HG03196 (cell line): Measurements from ENCODE around the gene MT1B.
"Not testable (repeated sequence)": the region's sequence is repeated elsewhere in the genome, so short reads cannot be mapped to it uniquely, and the experiment has no call there.

Source experiments
- ATAC-seq: cut with Tn5 transposase; IDR thresholded peaks from one replicate; pipeline ENCODE4 v1.9.1; 2021; ENCODE audit not compliant: unreplicated experiment

Gene MT1B

DNA sequence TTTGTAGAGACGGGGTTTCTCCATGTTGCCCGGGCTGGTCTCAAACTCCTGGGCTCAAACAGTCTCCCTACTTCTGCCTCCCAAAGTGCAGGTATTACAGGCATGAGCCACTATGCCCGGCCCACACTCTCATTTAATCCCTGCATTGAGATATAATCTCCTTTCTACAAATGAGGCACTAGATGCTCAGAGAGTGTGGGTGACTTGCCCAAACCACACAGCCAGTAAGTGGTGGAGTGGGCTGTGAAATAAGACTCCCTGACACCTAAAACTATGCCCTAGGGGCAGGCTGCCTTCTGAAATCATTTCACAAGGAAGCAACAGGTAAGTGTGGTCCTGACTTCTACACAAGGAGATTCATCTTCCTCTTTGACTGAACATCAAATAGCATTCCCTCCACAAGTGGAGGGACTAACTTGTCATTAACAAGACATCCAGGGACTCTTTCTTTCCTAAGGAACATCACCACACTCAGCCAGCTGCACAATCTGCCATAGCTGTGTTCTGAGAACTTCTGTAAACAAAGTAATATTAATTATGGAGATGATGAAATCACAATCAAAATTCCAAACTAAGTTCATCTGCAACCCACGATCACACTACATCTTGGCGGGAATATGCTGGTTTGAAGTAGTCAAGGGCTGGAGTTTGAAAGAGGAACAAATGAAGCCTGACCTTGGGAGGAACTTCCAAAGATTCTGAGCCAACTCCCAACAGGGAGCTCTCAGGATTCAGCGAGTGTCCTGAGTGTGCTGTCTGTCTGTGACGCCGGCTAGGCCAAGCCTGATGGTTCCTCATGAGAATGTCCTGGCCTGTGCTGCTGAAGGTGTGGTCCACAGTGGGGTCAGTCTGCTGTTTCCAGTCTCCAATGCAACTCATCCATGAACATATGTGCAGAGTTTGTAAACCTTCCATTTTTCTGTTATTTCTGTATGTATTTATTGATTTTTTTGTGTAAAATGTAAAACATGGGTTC, 13.9 kb downstream of the MT1B start:
- ATAC-seq: not testable (repeated sequence)

DNA sequence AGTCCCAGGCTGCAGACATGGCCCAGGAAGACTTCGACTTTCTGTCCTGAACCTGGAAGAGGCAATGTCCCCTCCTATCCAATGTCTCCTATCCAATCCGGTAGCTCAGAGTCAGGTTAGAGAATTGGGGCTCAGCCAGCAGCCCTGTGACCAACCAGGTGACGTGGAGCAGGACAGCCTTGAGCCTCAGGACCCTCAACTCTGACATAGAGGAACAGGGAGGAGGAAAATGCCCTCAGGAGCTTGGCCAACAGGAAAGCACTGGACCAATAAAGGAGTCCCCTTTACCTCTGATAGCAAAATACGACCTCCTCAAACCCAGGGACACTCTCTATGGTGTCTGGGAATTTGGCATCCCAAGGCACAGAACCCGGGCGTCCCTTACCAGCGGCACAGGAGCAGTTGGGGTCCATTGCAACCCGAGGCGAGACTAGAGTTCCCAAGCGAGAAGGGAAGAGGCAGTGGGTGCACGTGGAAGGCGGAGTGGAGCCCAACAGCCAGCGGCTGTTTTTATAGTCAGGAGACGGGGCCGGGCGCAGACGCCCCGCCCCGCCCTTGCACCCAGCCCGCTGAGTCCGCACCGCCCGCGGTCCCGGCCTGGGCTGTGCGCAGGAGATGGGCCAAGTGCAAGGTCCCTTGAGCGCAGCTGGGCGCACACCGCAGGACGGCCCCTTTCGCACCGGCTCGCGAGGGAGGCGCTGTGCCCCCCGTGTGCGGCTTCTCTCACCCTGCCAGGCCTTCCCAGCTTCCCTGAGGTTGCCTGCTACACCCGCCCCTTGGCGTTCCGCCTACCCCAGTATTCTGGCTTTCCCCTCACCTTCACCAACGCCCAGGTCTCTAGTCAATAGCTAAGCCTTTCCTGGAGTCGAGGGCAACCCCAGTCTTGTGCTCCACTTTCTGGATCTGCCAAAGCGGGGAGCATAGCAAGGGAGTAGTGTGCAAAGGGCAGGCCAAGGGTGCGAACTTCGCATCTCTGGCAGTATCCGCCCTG, 16.2 kb downstream of the MT1B start, which contains the start of gene MT1G:
MT1G (minus strand) TSS at position 485 of the 991 bp plus-strand sequence; CDS start at position 413, 72 bp downstream.
- no peak for ATAC-seq

DNA sequence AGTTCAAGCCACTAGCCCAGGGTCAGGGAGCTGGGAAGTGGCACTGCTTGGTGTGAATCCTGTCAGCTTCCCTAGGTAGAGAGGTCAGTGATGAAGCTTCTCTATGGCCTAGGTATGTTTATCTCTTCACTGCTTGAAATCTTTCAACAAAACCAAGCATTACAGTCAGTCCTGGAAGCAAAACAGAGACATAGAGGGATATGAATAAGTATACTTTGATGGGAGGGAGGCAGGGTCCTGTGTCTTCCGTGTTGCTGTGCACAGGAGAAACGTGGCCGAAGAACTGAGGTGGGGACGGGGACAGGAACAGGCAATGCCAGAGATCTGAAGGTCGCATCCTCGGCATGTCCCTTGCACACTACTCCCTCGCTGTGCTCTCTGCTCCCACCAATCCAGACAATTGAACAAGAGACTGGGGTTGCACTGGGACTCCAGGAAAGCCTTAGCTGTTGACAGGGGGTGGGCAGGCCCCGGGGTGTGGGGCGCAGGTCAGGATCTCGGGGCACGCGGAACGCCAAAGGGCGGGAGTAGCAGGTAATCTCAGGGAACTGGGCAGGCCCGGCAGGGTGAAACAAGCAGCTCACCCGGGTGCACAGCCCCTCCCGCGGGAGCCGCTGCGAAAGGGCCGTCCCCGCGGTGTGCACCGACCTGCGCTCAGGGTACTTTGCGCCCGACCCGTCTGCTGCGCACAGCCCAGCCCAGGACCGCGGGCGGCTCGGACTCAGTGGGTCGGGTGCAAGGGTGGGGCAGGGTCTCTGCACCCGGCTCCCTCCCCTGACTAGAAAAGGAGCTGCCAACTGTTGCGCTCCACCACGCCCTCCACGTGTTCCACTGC, 17.5 kb downstream of the MT1B start, which contains the start of gene MT1H:
MT1H (plus strand) TSS at position 810 of the 835 bp plus-strand sequence. CDS start 71 bp downstream, outside the sequence.
- ATAC-seq: no peak

DNA sequence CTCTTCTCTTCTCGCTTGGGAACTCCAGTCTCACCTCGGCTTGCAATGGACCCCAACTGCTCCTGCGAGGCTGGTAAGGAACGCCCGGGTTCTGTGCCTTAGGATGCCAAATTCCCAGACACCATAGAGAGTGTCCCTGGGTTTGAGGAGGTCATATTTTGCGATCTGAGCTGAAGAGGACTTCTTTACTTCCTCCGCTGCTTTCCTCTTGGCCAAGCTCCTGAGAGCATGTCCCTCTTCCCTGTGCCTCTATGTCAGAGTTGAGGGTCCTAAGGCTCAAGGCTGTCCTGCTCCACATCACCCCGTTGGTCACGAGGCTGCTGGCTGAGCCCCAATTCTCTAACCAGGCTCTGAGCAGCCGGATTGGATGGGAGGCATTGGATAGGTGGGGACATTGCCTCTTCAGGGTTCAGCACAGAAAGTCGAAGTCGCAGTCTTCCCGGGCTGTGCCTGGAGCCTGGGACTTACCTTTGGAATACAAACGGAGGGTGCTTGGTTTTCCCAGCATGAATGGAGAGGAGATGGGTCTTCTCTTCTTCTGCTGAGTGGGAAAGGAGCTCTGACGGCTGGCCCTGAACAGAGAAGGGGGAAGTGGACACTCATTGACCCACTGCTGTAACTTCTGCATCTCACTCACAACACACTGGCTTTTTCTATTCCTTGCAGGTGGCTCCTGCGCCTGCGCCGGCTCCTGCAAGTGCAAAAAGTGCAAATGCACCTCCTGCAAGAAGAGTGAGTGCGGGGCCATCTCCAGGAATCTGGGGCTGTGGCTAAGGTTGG, 18.3 kb downstream of the MT1B start:
- ATAC-seq: no peak

DNA sequence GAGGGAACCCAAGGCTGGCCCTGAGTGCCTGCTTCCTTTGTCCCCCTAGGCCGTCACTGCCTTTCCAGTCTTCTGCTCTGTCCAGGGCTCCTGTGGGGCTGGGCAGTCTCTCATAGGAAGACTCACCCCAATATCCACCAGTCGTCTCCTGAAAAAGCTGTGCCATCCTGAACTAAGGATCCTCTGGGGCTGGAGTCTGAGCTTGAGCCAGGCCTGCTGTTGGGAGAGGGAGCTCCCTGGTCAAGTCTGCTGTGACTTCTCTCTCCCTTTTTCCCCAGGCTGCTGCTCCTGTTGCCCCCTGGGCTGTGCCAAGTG, 18.9 kb downstream of the MT1B start:
- ATAC-seq: no peak

DNA sequence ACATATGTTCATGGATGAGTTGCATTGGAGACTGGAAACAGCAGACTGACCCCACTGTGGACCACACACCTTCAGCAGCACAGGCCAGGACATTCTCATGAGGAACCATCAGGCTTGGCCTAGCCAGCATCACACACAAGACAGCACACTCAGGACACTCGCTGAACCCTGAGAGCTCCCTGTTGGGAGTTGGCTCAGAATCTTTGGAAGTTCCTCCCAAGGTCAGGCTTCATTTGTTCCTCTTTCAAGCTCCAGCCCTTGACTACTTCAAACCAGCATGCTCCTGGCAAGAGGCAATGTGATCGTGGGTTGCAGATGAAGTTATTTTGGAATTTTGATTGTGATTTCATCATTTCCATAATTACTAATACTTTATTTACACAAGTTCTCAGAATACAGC, 20.0 kb downstream of the MT1B start:
- ATAC-seq: not testable (repeated sequence)

DNA sequence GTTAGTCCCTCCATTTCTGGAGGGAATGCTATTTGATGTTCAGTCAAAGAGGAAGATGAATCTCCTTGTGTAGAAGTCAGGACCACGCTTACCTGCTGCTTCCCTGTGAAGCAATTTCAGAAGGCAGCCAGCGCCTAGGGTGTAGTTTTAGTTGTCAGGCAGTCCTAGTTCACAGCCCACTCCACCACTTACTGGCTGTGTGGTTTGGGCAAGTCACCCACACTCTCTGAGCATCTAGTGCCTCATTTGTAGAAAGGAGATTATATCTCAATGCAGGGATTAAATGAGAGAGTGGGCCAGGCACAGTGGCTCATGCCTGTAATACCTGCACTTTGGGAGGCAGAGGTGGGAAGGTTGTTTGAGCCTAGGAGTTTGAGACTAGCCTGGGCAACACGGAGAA, 20.5 kb downstream of the MT1B start:
- not testable (repeated sequence) for ATAC-seq

DNA sequence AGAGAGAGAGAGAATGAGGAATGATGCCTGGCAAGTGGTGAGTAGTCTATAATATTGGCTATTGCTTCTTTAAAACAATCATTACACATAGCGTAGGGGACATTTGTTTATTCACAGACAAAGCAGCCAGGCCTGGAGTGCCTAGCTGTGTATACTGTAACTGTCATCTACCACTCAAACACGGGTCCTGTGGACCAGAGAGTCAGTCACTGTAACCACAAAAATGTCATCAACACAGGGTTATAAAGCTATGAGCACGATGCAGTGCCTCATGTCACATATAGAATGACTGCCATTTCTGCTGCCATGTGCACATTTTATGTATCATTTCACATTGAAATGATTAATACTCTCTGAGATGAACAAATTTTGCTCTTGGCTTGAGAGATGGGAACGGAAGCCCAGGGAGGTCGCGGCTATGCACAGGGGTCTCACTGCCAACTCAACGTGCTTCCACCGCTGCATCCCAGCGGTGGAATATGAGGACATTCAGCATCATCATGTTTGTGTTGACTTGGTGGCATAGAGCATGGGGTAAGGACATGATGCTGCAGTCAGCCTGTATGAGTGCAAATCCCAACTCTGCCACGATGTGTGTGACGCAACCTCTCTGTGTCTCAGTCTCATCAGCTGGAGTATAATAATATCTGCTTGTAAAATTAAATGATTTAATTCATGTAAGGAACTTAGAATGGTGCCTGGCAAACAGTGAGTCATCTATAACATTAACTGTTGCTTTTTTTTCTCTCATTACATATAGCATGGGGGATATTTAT, 21.3 kb downstream of the MT1B start:
- no peak for ATAC-seq

DNA sequence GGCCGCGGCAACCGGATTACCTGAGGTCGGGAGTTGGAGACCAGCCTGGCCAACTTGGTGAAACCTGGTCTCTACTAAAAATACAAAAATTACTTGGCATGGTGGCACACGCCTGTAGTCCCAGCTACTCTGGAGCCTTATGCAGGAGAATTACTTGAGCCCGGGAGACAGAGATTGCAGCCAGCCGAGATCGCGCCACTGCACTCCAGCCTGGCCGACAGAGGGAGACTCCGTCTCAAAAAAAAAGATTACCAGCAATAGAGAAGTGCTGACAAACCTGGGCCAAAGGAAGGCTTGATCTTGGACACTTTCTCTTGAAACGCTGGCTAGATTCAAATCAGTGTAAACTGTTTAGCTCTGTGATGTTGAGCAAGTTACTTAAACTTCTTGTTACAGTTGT, 22.2 kb downstream of the MT1B start:
- ATAC-seq: no peak

DNA sequence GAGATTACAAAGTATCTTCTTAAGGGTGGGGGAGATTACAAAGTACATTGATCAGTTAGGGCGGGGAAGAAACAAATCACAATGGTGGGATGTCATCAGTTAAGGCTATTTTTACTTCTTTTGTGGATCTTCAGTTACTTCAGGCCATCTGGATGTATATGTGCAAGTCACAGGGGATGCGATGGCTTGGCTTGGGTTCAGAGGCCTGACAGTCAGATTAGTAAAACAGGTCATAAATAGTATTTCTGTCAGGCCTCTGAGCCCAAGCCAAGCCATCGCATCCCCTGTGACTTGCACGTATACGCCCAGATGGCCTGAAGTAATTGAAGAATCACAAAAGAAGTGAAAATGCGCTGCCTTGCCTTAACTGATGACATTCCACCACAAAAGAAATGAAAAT, 22.9 kb downstream of the MT1B start:
- not testable (repeated sequence) for ATAC-seq

DNA sequence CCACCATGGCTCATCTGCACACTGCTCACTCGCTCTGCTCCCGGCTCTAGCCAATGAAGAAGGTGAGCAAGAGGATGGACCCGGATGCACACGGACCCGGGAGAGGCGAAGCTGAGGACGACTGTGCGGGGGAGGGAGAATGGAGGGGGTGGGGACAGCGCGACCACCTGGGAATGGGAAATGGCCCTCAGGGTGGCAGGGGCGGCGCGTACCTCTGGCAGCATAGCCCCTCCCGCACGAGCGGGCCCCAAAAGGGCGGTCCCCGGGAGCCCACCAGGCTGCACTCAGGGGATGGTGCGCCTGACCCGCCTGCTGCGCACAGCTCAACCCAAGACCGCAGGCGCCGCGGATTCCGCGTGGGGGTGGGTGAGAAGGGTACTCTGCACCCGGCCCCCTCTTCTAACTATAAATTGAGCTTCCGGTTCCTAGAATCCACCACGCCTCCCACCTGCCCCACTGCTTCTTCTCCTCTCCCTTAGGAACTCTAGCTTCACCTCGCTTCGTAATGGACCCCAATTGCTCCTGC, 24.1 kb downstream of the MT1B start:
- ATAC-seq: no peak

DNA sequence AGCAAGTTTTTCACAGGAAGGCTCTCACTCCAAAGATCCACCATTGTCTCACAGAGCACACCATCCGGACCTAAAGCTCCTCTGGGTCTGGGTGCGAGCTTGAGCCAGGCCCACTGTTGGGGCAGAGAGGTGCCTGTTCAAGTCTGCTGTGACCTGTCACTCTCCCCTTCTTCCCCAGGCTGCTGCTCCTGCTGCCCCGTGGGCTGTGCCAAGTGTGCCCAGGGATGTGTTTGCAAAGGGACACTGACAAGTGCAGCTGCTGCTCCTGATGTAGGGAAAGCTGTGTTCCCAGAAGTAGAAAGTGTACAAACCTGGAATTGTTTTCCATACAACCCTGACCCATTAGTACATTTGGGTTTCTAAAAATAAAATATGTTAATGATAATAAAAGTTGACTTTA, 25.8 kb downstream of the MT1B start:
- no peak for ATAC-seq

DNA sequence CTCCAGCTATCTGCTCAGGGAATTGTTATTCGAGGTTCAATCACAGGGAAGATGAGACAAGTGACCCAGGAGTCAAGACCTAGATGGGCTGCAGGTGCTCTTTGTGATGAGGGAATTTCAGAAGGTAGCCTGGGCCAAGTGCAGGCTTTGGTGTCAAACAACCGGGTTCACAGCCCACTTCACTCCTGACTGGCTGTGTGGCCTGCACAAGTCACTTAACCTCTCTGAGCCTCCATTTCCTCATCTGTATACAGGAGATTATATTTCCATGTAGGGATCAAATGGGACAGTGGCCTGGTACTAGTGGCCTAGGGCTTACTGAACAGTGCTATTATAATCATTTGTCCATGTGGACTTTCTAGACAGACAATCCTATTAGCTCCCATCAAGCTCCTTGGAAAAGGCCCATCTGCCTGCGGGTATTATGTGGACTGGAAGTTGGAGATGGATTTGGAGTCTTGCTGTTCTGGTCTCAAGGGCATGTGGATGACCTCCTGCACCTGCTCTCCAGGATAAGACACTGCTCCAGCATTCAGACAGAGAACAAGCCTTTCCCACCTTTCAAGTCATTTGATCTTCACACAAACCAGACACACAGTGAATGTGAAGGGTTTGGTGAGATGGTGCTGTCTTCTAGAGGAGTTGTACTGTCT, 27.5 kb downstream of the MT1B start:
- no peak for ATAC-seq

DNA sequence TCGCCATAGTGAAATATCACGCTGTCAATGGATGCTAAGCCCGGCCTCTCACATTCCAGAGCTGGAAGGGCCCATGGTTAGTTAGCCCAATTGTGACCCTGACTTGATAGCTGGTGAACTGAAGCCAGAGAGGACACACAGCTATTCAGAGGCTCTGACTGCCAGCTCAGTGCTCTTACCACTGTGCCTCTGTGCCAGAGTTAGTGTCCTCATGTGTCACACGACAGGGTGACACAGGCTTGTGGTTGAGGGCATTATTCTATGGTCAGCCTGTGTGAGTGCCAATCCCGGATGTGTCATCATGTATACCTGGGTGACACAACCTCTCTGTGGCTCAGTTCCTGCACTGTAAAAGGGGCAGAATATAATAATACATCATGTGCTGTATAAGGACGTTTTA, 28.1 kb downstream of the MT1B start:
- ATAC-seq: no peak

DNA sequence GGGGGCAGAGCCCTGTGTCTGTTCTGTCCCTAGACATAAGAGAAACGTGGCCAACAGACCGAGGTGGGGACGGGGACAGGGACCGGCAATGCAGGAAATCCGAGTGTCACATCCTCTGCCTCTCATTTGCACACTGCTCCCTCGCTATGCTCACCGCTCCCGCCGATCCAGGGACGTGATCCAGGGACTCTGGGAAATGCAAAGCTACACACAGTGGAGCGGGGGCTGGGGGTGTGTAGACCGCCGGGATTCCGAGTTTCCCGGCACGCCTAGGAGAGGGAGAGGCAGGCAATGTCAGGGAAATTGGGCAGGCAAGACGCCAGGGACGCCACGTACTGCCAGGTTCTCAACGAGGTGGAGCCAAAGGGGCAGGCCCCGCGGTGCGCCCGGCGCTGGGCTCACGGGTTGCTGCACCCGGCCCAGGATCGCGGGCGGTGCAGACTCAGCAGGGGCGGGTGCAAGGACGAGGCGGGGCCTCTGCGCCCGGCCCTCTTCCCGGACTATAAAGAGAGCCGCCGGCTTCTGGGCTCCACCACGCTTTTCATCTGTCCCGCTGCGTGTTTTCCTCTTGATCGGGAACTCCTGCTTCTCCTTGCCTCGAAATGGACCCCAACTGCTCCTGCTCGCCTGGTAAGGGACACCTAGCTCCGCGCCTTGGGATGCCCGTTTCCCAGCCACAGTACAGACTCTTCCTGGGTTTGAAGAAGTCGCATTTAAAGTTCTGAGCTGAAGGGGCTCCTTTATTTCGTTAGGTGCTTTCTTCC, 30.4 kb downstream of the MT1B start, which contains the start of gene MT1X:
MT1X (plus strand) TSS at position 532 of the 764 bp plus-strand sequence; CDS start at position 603, 71 bp downstream.
- peak; percentile 96 for ATAC-seq

DNA sequence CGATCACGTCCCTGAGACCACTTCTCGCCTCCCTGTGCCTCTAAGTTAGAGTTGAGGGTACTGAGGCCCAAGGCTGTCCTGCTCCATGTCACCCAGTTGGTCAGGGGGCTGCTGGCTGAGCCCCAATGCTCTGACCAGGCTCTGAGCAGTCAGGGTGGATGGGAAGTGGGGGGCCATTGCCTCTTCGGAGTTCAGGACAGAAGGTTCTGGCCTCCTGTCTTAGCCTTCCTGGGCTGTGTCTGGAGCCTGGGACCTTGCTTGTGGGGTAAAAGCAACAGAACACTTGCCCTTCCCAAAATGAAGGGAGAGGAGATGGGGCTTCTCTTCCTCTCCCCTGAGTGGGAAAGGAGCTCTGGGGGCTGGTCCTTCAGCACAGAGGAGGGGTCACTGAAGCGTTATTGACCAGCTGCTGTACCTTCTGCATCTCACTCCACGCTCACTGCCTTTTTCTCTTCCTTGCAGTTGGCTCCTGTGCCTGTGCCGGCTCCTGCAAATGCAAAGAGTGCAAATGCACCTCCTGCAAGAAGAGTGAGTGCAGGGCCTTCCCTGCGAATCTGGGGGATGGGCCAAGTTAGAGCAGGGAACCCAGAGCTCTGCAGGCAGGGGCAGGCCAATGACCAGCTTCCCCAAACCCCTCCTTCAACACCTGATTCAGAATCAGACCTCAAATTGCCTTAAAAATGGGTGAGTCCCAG, 31.2 kb downstream of the MT1B start:
- no peak for ATAC-seq
